Tongue (tissue), 2 donors: Measurements from ENCODE around the gene GADL1. TPM values are rescaled to one million over a fixed set of nuclear protein-coding genes. Genes with fewer than 3 reads are reported as not detected.

Source experiments
- DNase-seq: peaks from one replicate; pipeline ENCODE4 v3.0.0-alpha.2; 2015
- total RNA-seq: library from RNA; depleted of rRNA; stranded (reverse); fragments of >200 nt; gene quantifications from one replicate; pipeline ENCODE4 v1.2.3, GENCODE V29; 2014

The GADL1 gene, protein sequence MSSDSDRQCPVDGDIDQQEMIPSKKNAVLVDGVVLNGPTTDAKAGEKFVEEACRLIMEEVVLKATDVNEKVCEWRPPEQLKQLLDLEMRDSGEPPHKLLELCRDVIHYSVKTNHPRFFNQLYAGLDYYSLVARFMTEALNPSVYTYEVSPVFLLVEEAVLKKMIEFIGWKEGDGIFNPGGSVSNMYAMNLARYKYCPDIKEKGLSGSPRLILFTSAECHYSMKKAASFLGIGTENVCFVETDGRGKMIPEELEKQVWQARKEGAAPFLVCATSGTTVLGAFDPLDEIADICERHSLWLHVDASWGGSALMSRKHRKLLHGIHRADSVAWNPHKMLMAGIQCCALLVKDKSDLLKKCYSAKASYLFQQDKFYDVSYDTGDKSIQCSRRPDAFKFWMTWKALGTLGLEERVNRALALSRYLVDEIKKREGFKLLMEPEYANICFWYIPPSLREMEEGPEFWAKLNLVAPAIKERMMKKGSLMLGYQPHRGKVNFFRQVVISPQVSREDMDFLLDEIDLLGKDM
- 33.1 TPM for total RNA-seq

DNA sequence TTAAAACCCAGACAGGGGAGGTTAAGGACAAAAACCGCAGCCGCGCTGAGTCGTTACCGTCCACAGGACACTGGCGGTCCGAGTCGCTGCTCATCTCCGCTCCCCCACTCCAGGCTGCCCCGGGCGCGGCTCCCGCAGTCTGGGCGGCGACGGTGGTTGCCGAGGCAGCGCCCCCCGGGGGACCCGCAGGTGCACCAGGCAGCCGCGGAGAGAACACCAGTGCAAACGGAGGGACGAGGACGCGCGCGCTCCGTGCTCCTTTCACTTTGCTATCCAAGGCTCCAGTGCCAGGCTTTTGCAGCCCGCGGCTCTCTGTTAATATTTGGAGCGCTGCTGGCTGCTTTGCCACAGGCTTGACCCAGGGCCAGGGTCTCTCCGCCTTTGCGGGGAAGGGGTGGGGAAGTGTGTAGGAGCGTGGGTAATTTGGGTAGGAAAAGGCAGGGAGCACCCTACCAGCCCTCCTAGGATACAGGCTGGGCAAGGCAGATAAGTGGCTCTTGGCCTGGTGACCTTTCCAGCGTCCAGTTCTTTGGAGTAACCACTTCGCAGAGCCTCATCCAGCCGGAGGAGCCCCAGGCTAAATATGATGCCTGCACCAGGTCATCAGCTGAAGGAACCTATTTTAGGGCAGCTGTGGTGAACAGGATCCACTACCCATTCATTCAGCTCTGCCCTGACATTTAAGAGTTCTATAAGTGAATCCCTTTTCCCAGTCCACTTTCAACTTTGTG lies at the start of gene GADL1:
TSS of gene GADL1 (minus strand) at position 141 of the 731 bp plus-strand sequence. CDS start at position 94, 47 bp downstream.
- DNase-seq: peak; percentile 77

DNA sequence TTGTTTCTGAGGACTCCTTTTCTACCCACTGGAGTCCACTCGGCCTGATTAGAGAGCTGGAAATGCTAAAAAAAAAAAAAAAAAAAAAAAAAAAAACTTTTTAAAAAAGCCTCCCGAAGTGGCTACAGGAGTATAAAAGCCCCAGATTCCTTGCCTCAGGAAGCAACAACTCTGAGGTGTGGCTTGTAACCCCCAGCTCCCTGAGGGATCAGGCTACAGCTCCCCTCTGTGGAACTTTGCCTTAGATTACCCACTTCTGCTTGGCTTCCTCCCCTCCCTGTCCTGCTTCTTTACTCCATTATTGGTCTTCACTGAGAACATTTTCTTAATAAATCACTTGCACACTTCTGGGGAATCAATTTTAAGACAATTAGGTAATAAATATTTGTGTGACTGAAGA lies 49.7 kb upstream of the GADL1 start:
- no peak for DNase-seq

DNA sequence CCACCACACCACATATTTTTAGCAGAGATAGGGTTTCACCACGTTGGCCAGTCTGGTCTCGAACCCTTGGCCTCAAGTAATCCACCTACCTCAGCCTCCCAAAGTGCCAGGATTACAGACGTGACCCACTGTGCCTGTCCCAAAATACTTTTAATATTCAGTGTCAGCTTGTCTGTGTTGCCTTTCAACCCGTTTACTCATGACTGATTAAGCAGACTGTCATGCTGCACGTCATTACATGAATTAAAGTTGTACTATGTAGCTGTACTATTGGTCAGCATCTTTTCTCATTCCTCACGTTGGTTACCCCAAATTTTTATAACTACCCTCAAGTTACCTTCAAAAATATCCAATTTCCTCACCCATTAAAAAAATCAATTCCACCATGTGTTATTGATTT lies 48.7 kb upstream of the GADL1 start:
- no peak for DNase-seq

DNA sequence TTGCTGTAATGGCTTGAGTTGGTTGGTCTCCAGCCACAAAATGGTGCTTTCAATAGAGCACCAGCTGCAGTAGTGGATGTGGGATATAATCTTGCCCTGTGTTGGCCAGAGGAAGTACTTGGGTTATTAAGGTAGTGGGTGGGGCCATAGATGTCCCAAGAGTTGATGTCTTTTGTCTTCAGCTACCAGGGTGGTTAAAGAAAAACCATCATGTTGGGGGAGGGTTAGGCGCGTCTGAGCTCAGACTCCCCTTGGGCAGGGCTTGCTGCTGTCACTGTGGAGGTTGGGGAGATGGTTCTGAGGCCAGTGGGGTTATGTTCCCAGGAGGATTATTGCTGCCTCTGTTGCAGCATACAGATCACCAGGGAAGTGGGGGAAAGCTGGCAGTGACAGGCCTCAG lies 46.9 kb upstream of the GADL1 start:
- no peak for DNase-seq

DNA sequence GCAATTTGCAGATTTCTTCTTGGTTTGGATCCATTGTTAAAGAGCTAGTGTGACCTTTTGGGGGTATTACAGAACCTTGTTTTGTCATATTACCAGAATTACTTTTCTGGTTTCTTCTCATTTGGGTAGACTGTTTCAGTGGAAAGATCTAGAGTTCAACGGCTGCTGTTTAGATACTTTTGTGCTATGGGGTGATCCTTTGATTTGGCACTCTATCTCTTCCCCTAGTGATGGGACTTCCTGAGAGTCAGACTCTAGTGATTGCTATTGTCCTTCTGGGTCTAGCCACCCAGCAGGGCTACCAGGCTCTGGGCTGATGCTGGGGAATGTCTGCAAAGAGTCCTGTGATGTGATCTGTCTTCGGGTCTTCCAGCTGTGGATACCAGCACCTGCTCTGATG lies 46.3 kb upstream of the GADL1 start:
- no peak for DNase-seq

DNA sequence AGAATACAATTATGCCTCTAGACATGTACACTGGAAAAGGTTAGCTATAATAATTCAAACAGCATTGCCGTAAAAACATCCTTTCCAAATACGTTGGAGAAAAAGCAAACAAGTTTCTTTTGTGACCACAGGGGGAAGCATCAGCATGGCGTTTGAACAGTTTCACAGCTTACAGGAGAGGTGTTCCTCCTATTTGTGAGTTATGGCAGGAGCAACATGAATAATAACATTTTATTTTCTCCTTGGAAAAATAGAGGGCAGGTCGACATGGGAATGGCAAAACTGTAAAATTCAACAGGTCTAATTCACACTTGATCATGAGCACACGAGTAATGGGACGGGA lies 39.7 kb upstream of the GADL1 start:
- DNase-seq: peak; percentile 78

DNA sequence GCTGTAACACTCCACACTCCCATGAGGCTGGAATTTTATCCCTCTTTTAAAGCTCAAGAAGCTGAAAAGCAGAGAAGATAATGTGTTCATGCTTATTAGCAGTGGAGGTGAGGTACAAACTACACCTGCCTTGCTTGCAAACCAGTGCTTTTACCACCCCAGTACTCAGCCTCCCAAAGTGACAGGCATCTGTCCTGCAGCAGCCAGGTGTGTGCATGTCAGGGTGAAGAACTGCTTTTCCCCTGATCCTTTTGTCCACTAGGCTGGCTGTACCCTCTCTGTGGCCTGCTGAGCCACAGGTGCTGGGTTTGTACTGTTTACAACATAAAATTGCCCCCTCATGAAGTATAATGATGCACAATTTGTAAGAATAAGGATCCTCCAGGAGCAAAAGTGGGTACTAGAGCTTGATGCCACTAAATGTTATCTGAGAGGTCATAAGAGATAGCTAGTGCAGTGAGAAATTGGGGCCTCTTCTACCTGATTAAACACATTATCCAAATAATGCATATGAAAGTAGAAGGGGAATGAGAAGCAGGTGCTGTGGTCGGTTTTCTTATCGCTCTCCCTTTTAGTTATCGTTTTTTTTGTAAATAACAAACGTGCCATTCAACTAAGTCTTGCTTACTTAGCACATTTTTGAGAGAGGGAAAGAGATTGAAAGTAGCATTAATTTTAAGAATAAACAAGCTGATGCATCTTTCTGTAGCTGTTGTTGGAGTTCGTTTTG lies 39.2 kb upstream of the GADL1 start:
- DNase-seq: no peak

DNA sequence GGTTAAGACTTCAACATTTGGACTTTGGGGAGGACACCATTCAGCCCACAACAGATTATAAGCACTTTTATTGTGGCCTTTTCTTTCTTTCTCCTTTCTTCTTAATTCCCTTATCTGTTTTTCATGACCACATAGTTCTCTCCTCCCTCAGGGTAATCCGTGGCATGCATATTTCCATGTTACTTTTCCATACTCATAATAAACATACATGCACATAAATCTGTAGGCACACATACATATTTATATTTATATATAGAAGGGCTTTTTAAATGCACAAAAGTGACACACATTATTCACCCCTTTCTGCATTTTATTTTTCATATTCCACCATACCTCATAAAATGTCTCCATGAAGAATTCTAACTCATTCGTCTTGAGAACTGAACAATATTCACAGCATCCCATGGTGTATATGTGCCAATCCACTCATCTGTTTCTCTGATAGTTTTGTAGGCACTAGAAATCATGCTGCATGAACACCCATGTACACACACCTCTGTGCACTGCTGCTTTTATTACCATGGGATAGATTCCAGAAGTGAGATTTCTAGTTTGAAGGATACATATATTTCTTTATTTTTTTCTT lies 38.1 kb upstream of the GADL1 start:
- no peak for DNase-seq

DNA sequence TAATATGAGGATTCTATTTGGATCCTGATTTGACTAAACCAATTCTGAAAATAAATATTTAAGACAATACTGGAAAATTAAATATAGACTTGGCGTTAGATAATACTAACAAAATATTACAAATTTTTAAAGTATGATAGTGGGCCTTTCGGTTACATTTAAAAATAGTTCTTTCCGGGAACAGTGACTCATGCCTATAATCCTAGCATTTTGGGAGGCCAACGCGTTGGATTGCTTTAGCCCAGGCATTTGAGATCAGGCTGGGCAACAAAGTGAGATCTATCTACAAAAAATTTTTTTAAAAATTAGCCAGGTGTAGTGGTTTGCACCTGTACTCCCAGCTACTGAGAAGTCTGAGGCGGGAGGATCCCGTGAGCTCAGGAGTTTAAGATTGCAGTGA lies 30.3 kb upstream of the GADL1 start:
- no peak for DNase-seq

DNA sequence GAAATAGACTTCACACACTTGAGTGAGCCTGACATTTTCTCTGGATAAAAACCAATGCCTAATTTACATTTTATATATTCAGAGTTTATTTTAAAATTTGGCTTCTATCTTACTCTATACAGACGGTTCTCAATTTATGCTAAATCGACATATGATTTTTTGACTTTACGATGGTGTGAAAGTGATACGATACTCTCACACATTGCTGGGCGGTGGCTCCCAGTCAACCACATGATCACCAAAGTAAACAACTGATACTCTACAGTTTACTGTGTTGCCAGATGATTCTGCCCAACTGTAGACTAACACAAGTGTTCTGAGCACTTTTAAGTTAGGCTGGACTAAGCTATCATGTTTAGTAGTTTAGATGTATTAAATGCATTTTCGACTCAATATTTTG lies 25.1 kb upstream of the GADL1 start:
- no peak for DNase-seq

DNA sequence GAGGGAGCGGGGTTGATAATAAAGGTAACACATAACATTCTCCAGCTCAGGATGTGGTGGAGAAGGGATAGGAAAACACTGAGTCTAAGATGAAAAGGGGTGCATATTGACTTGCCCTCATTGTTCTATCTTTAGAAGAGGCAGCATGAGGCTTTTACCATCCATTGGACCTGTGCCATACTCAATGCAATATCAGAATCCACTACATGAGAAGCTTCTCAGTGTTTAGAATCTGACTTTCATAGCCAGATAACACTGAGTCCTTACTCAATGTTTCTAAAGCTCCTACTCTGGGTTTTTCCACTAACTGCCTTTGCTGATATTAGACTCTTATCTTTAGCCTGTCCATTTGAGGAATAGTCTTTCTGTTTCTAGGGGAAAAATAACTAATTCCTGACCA lies 24.3 kb upstream of the GADL1 start:
- DNase-seq: no peak

DNA sequence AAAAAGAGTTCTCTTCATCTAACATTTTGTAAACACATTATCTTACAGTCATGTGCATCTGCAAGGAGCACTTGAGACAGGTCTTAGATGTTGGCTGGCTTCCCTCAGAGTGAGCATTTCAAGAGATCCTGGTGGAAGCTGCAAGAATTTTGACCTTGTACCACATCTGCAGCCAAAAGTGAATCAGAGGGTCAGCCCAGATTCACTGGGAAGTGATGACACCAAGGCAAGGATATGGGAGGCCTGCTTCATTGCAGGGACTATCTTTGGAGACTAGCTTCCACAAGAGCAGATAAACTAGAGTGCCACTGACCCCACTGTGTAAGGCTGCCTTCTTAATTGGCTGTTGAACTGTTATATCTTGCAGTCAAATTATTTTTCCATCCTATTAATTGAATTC lies 21.3 kb upstream of the GADL1 start:
- DNase-seq: no peak

DNA sequence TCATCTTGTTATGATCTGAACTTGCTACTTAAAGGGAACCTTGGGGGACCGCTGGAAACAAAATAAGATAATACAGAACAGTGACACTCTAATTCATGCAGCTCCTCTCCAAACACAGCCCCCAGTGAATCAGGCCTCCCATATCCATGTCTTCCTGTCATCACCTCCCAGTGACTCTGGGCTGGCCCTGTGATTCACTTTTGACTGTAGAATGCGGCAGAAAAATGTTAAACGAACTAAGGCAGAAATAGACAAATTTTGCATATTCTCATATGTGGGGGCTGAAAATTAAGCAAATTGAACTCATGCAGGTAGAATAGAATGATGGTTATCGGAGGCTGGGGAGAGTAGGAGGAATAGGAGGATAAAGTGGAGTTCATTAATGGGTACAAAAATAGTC lies 20.2 kb upstream of the GADL1 start:
- DNase-seq: no peak

DNA sequence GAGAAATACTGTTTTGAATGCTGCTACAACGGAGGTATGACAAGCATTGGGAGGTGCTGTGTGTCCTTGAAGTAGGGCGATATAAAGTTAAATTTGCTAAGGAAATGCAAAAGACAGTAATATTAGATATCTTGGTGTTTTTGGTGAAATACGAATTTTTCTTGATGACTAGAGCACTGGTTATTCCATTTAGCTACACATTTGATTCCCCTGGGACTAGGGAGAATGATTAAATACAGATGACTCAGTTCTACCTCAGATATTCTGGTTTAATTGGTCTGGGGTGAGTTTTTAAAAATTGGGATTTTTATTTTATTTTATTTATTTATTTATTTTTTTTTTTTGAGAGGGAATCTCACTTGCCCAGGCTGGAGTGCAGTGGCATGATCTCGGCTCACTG lies 18.7 kb upstream of the GADL1 start:
- no peak for DNase-seq

DNA sequence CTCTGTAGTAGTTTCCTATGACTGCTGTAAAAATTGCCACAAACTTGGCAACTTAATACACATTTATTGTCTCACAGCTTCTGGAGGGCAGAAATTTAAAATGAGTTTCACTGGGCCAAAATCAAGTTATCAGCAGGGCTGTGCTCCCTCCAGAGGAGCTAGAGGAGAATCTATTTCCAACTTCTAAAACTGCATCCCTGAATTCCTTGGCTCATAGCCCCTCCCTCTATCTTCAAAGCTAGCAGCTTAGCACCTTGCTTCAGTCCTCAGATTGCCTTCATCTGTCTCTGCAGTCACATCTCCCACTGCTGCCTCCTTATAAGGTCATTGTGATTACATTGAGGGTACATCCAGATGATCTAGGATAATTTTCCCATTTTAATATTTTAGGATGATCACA lies 17.8 kb upstream of the GADL1 start:
- no peak for DNase-seq

DNA sequence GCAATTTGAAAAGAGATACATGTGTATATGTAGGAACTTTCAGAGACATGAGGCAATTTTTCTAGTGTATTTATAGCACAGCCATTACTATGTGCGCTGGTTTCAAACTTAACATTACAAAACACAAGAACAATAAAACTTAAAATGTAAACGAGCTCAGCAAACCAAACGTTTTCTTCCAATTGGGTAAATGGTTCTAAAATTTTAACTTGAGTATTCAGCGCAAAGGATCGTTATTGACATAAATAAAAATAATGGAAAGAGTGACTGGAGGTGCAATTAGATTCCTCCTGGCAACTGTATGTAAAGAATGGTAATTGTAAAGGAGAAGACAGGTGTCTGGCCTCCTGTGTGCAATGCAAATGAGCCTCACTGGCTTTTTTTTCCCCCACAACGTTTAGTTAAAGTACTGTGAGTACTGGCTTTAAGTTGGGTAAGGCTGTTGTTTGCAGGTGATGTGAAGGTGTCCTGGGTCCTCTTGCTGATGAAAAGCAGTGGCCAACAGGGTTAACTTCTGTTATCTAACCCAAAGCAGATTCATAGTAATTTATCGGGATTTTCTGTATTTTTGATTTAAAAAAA lies 14.1 kb upstream of the GADL1 start:
- DNase-seq: no peak

DNA sequence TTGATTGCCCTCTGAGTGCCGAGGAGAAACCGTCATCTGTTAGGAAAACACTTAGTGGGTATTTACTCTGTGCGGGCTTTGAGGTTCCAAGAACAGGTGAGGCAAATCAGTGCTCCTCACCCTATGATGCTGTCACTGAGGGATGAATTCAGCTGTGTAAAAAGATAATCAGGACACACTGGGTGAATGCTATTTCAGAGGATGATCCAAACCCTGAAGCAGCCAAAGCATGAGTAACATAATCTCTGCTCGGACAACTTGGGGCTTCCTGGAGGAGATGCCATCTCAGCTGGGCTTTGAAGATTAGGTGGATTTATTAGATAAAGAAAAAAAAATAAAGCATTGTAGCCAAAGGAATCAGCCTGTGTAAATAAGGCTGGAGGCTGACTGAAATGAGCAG lies 10.5 kb upstream of the GADL1 start:
- peak; percentile 53 for DNase-seq

DNA sequence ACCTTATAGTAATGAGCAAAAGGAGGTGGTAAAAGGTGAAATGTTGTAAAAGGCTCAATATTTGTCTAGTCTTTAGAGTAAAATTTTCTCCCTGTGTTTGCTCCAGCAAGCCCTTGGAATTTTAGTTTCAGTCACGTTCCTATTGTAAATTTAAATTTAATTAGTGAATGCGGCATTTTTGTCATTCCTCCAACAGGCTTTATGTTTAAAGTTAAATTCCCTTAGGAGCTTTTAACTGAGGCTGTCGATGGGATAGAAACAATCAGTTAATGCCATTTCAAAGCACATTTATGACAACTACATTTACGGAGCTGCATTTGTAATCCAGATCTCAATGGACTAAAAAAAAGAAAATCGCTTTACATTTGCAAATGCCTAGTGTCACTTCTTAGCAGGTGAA lies 868 bp upstream of the GADL1 start:
- no peak for DNase-seq

DNA sequence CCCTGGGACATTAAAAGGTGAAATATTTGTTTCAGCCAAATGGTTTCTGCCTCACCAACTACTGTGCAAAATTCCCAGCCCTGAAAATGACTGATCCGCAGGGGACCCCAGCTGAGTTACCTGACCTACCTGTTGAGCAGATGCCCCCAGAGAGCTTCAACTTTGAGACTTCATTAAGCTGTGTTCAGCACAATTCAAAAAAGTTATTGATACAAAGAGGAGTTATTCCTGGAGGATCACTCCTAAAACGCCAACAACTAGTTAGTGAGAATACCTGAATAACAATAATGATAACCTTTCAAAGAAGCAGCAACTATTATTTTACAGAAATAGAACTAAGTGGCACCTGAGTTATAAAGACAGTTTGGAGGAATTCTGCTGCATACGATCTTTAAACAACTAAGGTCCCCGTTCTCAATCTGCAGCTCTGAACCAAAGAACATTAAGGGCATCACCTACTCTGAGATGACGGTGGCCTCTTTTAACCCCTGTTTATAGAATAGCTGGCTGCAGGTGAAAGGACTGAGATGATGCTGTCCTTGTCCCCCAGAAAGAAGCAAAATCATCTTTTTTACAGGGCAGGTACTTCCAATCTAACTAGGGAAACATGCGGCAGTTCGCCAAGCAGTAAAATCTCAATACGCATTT lies 659 bp downstream of the GADL1 start:
- no peak for DNase-seq

DNA sequence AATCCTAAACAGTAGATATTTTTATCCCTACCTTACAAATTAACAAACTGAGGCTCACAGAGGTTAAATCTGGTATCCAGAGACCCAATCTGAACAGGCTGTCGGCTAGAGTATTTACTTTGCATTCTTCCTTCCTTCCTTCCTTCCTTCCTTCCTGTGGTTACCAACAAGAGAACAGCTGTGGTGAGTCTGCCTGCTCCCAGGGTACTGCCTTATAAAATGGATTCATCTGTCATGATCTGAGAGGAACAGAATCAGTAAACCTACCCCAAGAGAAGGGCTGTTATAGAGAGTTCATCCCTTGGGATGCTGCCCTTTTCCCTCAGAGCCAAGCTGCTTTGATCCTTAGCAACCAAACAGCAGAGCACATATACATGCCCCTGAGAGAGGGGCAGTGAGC lies 3.6 kb downstream of the GADL1 start:
- DNase-seq: no peak

DNA sequence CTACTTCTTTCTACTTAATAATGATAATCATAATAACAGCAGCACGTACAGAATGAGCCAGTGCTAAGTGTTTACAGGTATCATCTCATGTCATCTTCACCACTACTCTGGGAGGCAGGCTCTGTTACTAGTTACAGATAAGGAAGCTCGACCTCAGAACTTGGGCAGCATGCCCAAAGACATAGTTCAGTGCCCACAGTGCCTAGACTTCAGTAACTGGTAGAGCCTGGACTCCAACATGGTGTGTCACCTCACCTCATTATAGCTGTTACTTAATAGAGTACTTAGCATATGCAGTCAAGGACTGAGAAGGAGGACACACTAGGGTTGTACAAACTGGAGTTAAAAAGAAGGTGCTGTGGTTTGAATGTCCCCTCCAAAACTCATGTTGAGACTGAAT lies 7.6 kb downstream of the GADL1 start:
- DNase-seq: no peak

DNA sequence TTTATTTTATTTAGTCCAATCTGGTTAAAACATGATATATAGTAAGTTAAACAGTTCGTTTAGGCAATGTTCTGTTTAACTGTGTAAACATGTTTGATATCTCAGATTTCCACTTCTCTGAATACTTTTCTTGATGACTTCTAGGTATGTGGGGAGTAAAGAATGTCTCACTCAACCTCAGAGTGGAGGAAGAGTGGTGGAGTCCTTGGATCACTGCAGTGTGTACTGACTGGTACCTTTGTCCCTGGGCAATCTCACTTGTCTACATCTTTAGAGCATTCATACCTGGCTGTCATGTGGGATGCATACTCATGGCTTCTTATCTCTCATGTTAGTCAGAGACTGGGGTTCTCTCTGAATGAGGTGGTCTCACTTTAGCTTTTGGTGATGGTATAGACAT lies 15.6 kb downstream of the GADL1 start:
- DNase-seq: no peak
